ENCODE results near the gene LRRC74B.
"Not testable (repeated sequence)": the region's sequence is repeated elsewhere in the genome, so short reads cannot be mapped to it uniquely, and the experiment has no call there.

Gene LRRC74B

GRCh38 chr22:21077884-21078508 is 32.2 kb downstream of the LRRC74B start:
- no peak for DNase-seq

- no peak for DNase-seq
These were observed 33.2 kb downstream of the LRRC74B start for GRCh38 chr22:21078916-21079315.

- DNase-seq, result no peak
These were observed 33.7 kb downstream of the LRRC74B start for GRCh38 chr22:21079493-21079892.

GRCh38 chr22:21080435-21081137 is 34.8 kb downstream of the LRRC74B start:
- no peak for DNase-seq

- no peak for DNase-seq
These were observed 36.5 kb downstream of the LRRC74B start for GRCh38 chr22:21082248-21082647.

GRCh38 chr22:21087119-21087518 is 41.4 kb downstream of the LRRC74B start:
- no peak for DNase-seq

- DNase-seq, result not testable (repeated sequence)
These were observed 42.2 kb downstream of the LRRC74B start for GRCh38 chr22:21087926-21088325.

GRCh38 chr22:21091220-21091619 is 45.5 kb downstream of the LRRC74B start:
- not testable (repeated sequence) for DNase-seq

- DNase-seq, result no peak
These were observed 47.2 kb downstream of the LRRC74B start for GRCh38 chr22:21092797-21093554.

- DNase-seq, result not testable (repeated sequence)
These were observed 47.9 kb downstream of the LRRC74B start for GRCh38 chr22:21093555-21094137.

GRCh38 chr22:21094911-21095772 is 49.4 kb downstream of the LRRC74B start:
- DNase-seq, result no peak

- DNase-seq, result no peak
These were observed 50.0 kb downstream of the LRRC74B start for GRCh38 chr22:21095773-21096107.

GRCh38 chr22:21096878-21097277 is 51.1 kb downstream of the LRRC74B start:
- DNase-seq, result not testable (repeated sequence)

- DNase-seq, result no peak
These were observed 52.4 kb downstream of the LRRC74B start for GRCh38 chr22:21098099-21098671.

- no peak for DNase-seq
These were observed 53.8 kb downstream of the LRRC74B start for GRCh38 chr22:21099578-21099977.

GRCh38 chr22:21100149-21101032 is 54.6 kb downstream of the LRRC74B start:
- DNase-seq, result no peak

GRCh38 chr22:21101877-21102638 is 56.3 kb downstream of the LRRC74B start:
- no peak for DNase-seq

- DNase-seq, result peak; percentile 64
These were observed 57.0 kb downstream of the LRRC74B start for GRCh38 chr22:21102659-21103267.

GRCh38 chr22:21103633-21104032 is 57.9 kb downstream of the LRRC74B start:
- DNase-seq, result no peak

- no peak for DNase-seq
These were observed 58.5 kb downstream of the LRRC74B start for GRCh38 chr22:21104126-21104691.
